B cell (primary cell): ENCODE measurements around the gene TIMM17A.

Experiments
- EZH2 ChIP-seq: IDR thresholded peaks from 2 replicates; pipeline ENCODE4 v1.6.1; 2012; ENCODE audit warnings: borderline replicate concordance, low read depth, mild to moderate bottlenecking, moderate library complexity, low read length; ENCODE audit not compliant: insufficient read depth, poor library complexity, severe bottlenecking
- TF ChIP-seq, protein P1 (sequence below): fragments of 200-600 bp; IDR thresholded peaks from one replicate; pipeline ENCODE4 v1.8.0; 2022; ENCODE audit warnings: antibody characterized with exemption, mild to moderate bottlenecking

DNA sequence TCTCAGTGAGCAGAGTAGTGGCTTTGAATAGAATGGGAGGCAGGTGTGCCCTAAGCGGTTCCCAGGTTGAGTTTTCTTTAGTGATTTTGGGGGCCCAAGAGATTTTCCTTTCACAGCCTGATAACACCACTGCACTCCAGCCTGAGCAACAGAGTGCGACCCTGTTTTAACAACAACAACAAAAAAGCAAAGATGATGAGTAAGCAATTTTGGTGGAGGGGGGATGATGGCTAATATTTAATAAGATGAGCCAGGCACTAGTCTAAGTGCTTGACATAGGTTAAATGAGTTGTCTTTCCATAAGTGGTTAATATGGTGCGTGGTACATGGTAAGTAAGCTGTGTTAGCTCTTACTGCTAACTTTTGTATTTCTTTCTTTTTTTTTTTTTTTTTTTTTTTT is 29.1 kb downstream of the TIMM17A start:
- TF ChIP-seq, protein P1, sequence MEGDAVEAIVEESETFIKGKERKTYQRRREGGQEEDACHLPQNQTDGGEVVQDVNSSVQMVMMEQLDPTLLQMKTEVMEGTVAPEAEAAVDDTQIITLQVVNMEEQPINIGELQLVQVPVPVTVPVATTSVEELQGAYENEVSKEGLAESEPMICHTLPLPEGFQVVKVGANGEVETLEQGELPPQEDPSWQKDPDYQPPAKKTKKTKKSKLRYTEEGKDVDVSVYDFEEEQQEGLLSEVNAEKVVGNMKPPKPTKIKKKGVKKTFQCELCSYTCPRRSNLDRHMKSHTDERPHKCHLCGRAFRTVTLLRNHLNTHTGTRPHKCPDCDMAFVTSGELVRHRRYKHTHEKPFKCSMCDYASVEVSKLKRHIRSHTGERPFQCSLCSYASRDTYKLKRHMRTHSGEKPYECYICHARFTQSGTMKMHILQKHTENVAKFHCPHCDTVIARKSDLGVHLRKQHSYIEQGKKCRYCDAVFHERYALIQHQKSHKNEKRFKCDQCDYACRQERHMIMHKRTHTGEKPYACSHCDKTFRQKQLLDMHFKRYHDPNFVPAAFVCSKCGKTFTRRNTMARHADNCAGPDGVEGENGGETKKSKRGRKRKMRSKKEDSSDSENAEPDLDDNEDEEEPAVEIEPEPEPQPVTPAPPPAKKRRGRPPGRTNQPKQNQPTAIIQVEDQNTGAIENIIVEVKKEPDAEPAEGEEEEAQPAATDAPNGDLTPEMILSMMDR, result no peak
- no peak for TF ChIP-seq EZH2
